CD4-positive, alpha-beta T cell treated with Interleukin-12 subunit alpha and Interleukin-12 subunit beta, for 1 hour (primary cell): ENCODE measurements around the gene RAET1E.
"Not testable (repeated sequence)": the region's sequence is repeated elsewhere in the genome, so short reads cannot be mapped to it uniquely, and the experiment has no call there.

Experiments used
- DNase-seq: peaks from one replicate; pipeline ENCODE4 v3.0.0-alpha.2; 2020

The RAET1E gene

DNA sequence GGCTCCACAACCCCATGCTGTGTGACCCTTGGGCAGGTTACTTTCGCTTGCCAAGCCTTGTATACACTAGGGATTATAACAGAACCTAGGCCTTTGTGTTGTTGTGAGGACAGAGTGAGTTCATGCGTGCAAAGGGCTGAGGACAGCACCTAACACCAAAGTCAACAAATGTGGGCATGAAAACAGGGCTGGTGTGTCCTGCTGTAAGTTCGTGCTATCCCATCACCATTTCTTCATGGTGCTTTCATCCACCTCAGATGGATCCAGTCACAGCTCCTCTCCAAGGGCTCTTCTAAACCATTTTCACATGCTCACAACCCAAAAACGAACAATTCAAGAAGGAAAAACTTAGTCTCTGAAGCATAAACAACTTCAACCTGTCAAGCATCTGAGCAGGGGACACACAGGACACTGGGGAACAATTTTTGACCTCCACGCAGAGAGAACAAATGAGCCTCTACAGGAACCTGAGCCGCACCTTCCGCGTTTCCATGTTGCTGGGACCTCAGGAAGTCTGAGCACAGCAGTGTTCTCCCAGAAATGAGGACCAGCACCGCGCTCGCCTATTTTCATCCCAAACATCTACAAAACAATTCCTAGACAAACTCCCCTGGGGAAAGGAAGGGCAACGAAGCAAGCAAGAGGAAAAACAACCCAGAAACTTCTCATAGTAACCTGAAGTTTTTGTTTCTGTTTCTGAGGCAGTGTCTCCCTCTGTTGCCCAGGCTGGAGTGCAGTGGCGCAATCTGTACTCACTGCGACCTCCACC, 36.9 kb downstream of the RAET1E start:
- DNase-seq, result no peak

DNA sequence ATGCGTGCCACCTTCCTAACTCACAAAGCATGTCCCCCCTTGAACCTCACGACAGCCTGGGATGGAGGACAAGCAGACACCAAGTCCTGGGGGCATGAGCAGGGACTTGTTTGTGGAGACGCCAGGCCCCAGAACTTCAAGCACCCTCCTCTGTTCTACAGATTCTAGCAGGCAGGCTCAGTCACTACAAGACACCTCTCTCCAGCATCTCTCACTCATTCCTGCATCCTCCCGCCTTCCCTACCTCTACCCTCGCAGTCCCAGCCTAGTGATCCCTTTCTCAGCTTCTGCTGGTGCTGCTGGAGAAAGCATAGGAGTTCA, 37.4 kb downstream of the RAET1E start:
- DNase-seq, result no peak

DNA sequence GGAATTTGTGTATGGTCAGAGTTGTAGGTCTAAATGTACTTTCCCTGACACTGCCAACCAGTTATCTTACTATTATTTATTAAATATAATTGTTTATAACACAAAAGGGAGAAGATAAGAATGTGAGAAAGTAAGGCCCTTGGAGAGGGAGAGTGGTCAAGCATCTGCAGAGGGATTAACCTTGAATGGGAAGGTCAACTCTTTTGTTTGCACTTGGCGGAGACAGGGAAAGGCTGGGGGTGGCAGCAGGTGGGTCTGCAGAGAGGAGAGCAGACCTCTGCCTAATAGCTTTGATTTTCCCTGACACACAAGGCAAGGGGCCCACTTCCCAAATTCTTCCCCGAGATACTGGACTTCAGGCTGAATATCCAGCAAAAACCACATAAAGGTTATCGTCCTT, 38.0 kb downstream of the RAET1E start:
- DNase-seq, result no peak

DNA sequence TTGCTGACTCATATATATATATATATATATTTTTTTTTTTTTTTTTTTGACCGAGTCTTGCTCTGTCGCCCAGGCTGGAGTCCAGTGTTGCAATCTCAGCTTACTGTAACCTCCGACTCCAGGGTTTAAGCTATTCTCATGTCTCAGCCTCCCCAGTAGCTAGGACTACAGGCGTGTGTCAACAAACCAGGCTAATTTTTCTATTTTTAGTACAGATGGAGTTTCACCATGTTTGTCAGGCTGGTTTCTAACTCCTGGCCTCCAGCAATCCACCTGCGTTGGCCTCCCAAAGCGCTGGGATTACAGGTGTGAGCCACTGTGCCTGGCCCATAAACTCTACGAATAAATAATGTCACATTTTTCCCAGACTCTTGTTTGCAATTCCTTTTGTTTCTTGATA, 38.5 kb downstream of the RAET1E start:
- DNase-seq, result no peak

DNA sequence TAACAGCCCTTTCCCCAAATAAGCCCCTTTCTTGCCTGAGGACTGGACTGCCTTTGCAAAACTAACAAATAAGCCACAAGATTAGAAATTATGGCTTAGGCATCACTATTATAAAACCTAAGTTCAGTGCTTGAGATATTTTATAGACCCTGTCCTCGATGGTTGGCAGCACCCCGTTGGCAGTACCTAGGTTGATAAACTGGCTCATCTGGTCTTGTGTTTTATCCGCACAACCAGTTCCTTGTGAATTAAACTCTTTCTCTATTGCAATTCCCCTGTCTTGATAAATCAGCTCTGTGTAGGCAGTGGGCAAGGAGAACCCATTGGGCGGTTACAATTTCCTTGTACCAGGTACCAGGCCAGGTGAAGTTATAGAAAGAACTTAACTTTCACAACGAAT, 40.4 kb downstream of the RAET1E start:
- no peak for DNase-seq

DNA sequence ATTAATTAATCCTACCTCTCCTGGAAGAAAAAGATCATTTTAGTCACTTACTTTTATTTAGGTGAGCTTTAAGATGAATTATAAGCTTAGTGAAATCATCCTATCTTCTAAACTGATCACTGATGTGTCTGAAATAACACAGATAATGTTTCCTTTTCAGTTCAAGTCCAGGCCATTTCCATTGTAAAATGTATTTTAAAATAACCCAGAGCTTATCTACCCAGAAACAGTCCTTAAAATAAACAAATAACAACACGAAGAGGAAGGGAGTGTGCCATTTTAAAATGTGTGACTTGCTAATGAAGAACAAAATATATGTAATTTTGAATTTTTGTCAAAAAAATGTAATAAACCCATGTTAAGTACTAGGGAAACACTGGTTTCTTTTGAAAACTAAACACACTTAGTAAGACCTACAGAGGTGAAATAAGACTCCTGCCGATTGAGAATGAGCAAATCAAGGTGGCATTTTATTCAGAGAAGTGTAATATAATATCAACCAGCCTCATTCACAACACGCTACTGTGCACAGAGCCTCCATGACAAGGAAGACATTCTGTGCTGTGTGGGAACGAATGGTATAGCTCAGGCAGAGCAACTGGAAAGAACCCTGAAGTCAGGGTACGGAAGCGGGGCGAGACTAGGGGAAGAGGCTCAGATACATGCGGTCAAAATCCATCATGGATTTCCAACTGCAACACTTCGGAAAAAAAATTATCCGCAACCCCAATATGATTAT, 41.5 kb downstream of the RAET1E start:
- DNase-seq, result no peak

DNA sequence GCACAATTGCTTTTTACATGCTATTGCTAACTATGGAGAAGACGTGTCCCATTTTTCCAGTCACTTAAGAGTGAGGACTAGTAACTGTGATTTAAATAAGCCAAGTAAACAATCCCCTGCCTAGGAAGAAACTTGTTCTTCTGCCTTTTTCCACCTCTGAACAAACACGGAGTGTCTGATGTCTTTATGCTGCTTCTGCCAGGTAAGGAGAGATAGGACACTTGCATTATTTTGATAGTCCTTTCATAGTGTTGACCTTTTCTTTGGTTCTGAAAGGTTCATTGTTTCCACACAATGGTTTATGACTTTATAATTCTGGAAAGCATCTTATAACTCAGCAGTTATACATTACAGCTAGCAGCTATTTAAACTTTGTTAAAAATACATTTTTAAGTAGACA, 42.2 kb downstream of the RAET1E start:
- no peak for DNase-seq

DNA sequence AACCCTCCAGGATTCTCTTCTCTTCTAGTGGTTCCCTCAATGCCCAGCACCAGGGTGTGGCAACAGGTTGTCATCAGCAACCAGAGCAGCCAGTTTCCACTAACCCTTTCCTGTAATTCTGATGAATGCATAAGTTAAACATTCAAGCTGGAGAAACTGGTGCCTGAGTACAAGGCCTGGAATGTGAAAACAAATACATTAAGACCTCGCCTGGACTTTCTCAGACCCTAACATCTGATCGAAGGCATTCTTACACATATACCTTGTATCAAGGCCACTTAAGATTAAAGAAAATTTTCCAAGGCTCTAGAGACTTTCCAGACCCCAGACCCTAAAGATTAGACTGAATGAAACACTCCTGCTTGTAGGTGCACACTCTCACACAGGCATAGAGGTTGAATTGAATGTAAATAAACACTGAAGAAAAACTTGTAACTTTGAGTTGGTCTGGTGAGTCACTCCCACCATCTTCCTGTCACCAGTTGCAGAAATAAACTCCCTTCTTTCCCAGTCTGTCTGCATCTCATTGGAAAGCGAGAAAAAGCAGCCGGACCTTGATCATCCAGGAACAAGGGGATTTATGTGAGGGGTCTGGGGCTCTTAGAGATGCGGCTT, 42.8 kb downstream of the RAET1E start:
- DNase-seq, result no peak

DNA sequence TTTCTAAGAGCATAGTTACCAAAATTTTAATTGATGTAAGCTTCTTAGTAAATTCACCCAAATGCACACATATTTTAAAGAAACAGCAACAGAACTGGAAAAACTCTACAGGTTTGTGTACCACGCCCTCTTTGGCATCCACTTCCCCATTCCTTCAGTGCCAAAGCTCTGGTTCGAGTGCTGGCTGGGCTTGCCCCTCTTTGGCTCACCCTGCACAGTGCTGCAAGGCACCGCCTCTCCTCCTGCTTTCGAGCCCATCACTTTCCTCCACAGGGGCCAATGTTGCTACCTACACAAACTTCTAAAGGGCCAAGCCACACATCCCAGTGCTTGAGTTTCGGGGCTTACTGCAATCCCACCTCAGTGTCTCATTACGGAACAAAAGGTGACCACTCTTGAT, 43.4 kb downstream of the RAET1E start:
- no peak for DNase-seq

DNA sequence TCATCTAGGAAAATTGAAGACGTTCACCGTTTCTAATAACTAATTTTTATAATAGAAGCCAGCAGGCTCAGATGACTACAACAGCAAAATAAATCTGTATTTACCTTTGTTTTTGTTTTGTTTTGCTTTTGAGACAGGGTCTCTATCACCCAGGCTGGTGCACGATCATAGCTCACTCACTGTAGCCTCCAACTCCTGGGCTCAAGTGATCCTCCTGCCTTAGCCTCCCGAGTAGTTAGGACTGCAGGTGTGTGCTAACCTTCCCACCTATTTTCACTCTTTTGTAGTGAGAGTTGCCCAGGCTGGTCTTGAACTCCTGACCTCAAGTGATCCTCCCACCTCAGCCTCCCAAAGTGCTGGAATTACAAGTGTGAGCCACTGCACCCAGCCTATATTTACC, 43.9 kb downstream of the RAET1E start:
- not testable (repeated sequence) for DNase-seq

DNA sequence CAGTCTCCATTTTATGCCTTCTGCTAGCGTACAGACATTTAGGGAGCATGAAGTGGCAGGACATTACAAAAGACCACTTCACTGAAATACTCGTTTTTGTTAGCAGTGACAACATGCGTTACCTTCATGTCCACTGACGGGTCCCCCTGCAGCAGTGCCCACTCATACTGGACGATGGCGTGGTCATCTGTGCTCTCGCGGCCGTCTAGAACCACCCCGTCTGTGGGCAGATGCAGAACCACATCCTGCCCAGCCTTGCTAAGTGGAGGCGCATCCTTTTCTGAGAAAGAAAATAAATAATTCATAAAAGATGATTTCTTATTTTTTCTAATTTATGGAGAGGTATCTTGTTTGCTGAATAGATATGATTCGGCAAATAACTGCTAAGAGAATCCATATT, 45.0 kb downstream of the RAET1E start:
- DNase-seq, result no peak

DNA sequence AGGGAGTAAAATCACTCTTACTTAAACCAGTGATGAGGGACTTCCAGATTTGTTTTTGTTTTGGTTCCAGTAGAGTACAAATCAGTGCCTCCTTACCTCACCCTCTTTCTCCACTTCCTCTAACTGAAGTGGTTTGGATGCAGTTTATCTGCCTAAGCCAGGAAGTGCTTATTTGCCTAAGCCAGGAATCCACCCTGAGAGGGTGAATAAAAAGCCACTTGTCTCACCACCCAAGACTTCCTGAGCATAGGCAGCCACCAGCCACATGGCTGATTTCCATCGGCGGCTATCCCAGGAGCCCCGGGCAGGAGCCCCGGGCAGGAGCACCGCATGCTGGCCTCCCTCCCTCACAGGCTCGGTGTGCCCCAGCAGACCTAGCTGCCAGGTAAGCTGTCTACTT, 45.7 kb downstream of the RAET1E start:
- peak; percentile 6 for DNase-seq

DNA sequence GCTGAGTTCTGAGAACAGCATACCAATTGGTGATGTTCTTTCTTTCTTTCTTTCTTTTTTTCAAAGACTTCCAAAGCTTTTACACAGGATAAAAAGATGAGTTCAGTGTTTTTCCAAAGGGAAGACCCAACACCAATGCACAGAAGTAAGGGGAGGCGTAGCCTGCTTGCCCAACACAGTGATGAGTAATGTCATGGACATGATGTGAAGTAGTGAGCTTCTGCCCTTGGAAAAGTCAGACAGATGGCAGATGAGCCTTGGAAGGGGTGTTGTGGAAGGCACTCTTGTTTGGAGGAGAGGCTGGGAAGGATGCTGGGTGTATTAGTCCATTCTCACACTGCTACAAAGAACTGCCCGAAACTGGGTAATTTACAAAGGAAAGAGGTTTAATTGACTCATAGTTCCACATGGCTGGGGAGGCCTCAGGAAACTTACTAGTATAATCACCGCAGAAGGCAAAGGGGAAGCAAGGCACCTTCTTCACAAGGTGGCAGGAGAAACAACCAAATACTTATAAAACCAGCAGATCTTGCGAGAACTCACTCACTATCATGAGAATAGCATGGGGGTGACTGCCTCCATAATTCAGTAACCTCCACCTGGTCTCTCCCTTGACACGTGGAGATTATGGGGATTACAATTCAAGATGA, 46.3 kb downstream of the RAET1E start:
- DNase-seq, result no peak

DNA sequence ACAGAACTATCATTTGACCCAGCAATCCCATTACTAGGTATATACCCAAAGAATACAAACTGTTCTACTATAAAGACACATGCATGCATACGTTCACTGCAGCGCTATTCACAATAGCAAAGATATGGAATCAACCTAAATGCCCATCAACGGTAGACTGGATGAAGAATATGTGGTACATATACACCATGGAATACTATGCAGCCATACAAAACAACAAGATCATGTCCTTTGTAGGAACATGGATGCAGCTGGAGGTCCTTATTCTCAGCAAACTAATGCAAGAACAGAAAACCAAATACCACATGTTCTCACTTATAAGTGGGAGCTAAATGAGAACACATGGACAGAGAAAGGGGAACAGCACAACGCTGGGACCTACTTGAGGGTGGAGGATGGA, 49.6 kb downstream of the RAET1E start:
- DNase-seq, result not testable (repeated sequence)
